Fibroblast of skin of abdomen (primary cell): ENCODE results near the gene CDKN2D.
"Not testable (repeated sequence)": the region's sequence is repeated elsewhere in the genome, so short reads cannot be mapped to it uniquely, and the experiment has no call there.

Source experiments
- DNase-seq: peaks from one replicate; pipeline ENCODE4 v3.0.0-alpha.2; 2013

The CDKN2D gene

DNA sequence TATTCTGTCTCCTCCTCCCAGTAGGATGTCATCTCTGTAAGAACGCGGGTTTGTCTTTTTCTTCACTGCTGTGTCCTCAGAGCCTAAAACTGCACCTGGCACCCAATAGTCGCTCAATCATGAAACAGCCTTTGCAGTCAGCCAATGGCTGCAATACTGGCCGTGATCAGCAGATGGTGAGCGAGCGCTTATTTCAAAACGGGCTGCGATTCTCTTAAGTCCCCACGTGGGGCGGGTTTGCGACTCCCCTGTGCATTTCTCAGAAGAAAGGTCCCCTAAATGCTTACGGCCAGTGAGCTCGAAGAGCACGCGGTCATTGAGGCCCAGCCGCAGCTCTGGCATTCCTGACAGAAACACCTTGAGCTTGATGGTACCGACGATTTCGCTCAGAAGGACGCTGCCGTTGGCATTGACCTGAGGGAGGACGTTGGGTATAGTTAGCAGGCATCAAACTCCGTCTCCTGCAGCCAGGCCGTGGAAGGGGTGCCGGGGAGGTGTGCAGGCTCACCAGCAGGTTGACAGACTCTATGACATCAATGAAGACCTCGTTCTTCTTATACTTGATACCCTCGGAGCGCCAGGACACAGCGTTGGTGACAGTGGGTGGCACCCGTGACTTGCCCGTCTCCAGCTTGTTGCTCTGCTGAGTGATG lies 12.3 kb upstream of the CDKN2D start:
- DNase-seq = peak; percentile 87

- DNase-seq = no peak
Measured at GRCh38 chr19:10577951-10578350, 9.2 kb upstream of the CDKN2D start.

GRCh38 chr19:10575011-10575716 lies 6.4 kb upstream of the CDKN2D start:
- no peak for DNase-seq

DNA sequence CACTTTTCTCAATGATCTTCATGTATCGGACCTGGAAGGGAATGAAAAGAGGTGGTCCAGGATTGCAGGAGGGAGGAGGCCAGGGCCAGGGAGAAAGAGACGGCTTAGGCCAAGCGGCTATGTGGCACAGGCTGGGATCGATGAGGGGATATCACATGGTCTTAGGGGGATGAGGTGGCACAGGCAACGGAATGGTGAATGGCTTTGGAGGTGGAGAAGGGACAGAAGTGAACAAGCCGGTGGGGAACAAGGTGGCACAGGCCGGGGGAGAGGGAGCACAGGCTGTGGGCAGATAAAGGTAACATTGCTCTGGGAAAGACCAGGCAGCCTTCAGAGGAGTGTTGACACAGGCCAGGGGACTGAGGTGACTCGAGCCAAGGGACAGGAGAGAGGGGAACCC lies 5.7 kb upstream of the CDKN2D start:
- no peak for DNase-seq

GRCh38 chr19:10573793-10574192 lies 5.0 kb upstream of the CDKN2D start:
- DNase-seq = not testable (repeated sequence)

GRCh38 chr19:10568062-10568825 lies 535 bp downstream of the CDKN2D start:
- no peak for DNase-seq

DNA sequence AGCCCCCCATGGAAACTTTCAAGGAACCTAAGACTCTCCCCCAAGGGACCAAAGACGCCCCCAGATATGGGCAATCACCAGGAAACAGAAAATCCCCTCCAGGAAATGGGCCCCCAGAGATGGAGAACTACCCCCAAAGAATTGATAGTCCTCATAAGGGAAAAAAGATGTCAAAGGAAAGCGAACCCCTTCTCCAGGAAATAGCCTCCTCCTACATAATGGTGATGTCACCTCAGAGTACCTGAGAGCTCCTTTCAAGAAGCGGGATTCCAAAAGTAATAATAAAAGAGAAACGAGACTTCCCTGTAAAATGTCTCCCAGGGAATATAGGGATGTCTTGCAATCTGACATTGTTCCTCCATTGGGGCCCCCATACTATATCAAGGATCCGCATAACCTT lies 1.1 kb downstream of the CDKN2D start:
- DNase-seq = no peak

DNA sequence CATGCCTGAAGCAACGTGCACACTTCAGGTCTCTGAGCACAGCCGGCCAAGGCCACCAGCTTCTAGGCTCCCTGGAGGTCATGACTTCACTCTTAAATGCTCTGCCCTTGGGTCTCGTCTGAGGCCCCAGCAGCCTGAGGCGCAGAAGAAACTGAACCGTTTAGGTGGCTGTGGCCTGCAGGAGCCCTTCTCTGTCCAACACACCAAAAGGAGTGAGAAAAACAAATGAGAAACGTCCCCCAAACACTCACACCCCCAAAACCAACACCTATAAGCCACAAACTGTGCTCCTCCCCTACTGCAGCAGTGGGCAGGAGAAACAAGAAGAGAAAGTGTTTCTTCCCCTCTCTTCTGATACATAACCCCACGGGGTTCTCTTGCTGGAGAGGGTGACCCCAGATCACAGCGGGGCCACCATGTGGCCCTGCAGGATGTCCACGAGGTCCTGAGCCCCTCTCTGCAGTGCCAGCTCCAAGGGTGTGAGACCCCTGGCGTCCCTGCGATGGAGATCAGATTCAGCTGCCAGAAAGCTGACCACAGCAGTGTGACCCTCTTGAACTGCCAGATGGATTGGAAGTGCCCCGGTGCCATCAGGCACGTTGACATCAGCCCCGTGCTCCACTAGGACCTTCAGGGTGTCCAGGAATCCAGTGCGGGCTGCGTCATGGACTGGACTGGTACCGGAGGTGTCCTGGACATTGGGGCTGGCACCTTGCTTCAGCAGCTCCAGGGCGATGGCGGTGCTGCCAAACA lies 1.9 kb downstream of the CDKN2D start:
- DNase-seq = no peak

DNA sequence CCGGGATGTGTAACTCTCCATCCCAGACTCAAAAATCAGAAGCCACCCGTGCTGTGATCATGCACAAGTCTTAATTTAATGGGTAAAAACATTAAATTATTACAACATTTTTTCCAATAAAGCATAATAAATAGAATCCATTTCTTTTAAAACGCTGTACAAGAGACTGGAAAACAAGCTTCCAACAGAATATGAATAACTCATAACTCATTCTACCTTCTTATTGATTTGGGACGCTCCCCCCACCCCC lies 2.4 kb downstream of the CDKN2D start:
- no peak for DNase-seq

- DNase-seq = peak; percentile 97
Measured at GRCh38 chr19:10565567-10566407, 3.0 kb downstream of the CDKN2D start, which contains the start of gene KRI1. TSS of gene KRI1 (minus strand) at chr19:10566010. CDS start at chr19:10565999, 11 bp downstream.

DNA sequence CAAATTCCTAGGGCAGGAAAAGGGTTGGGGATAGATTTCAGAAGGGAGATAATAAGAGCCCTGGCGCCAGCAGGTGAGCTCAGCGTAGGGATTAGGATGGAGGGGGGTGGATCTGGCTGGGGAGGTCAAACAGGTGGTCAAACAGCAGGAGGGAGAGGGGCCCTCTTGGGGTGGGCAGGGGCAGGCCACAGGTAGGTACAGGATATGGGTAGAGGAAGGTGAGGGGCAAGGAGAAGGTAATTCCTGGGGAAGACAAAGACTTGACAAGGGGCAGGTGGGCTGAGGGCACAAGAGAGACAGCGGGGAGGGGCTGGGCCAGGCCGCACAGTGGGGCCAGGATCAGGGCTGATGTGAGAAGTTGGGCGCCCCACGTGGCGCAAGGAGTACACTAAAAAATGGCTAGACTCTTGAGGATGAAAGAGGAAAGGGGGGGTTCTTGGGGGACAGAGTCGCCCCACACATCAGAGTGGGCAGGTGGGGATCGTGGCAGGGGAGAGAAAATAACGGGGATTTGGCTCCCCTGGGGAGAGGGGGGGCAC lies 3.7 kb downstream of the CDKN2D start:
- DNase-seq = peak; percentile 41

- DNase-seq = no peak
Measured at GRCh38 chr19:10562609-10563008, 6.2 kb downstream of the CDKN2D start.

GRCh38 chr19:10560154-10560553 lies 8.6 kb downstream of the CDKN2D start:
- no peak for DNase-seq

- no peak for DNase-seq
Measured at GRCh38 chr19:10557603-10558197, 11.1 kb downstream of the CDKN2D start.

- no peak for DNase-seq
Measured at GRCh38 chr19:10555610-10555973, 13.2 kb downstream of the CDKN2D start.

DNA sequence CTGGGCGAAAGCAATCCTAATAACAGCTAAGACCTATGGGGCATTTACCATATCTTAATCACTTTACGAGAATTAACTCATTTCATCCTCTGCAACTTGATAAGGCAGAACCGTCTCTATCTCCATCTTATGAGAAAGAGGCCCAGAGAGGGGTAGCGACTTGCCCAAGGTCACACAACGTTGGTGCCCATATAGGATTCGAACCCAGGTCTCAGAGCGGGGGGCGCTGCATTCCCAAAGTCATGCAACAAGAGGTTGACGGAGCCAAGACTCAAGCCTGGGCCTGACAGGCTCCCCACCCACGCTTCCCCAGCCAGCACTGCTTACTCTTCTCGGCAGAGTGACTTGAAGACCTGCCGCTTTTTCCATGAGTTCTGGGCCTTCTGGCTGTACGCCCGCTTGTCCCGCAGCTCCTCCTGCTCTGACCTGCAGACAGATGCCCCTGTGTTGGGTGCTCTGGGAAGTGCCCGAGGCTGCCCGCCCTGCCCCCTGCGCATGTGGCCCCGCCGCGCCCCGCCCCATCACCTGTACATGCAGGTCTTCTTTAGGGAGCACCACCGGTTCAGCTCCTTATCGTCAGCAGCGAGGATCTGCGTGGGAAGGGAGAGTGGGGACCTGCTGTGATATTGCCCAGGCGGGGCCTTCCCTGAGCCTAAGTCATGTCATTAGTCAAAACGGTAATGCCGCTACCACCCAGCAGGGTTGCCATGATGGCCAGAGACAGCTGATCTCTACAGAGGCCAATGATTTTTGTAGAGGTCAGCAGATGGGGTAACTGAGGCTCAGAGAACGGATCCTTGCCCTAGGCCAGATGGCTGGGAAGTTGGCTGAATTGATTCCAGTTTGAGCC lies 13.8 kb downstream of the CDKN2D start:
- no peak for DNase-seq

DNA sequence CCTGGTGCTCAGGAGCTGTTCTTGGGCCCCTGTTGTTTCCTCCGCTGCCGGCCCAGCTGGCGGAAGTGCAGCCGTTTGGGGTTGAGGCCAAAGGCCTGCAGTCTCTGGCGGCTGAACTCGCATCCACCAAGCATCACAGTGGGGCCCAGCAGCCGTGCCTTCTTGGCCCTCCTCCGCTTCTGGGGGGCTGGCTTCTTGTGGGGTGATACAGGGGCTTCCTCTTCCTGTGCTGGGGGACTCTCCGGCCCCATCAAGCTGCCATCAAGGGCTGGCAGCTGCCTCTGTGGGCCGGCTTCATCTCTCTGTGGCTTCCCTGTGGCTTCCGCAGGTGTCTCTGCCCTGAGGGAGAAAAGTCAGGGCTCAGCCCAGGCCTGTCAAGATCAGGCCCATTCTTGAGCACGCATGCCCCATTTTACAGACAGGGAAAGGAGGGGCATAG lies 14.8 kb downstream of the CDKN2D start:
- DNase-seq = no peak

GRCh38 chr19:10553087-10553667 lies 15.6 kb downstream of the CDKN2D start:
- no peak for DNase-seq

- DNase-seq = no peak
Measured at GRCh38 chr19:10552510-10553053, 16.2 kb downstream of the CDKN2D start.
